ENCODE measurements around the gene DDI2. TPM values are rescaled to one million over a fixed set of nuclear protein-coding genes. Genes with fewer than 3 reads are reported as not detected.

Gene DDI2
- total RNA-seq, 2 donors from 2014 or later, result 18.8 to 30.1 TPM

- no peaks in the 10 kb centered on the region for H3K27me3 ChIP-seq
- H3K27ac ChIP-seq, result no peak overlapping the region
- TF ChIP-seq POLR2A (IDR thresholded peaks at IDR 0.05) (no peak), CTCF (IDR thresholded peaks at IDR 0.05) (no peak)
- H3K36me3 ChIP-seq (replicated peaks in 1 of 2; ENCODE audit: insufficient read depth in 1 of 2, low read depth in 2 of 2), result peaks cover 10 to 35% of the 10 kb centered on the region in 2 donors
- 93 to 95% methylated on average over 9 of the region's 9 CpGs for WGBS, 2 donors
- no peak overlapping the region for H3K4me3 ChIP-seq
- no peaks in the 10 kb centered on the region for H3K9me3 ChIP-seq
- intact Hi-C loops (cut with DNase I), result no loop called here
- ATAC-seq, result no peak
- no peak for DNase-seq
- H3K4me1 ChIP-seq, result no peaks in the 10 kb centered on the region
Observed at GRCh38 chr1:15633756-15634420, 16.6 kb downstream of the DDI2 start.

GRCh38 chr1:15636436-15636835, 19.2 kb downstream of the DDI2 start:
- H3K4me1 ChIP-seq, result no peaks in the 10 kb centered on the region
- no peaks in the 10 kb centered on the region for H3K9me3 ChIP-seq
- 97 to 100% methylated on average over 4 of the region's 4 CpGs for WGBS, 2 donors
- intact Hi-C loops (cut with DNase I), result no loop called here
- ATAC-seq (no peak), DNase-seq (no peak)
- no peaks in the 10 kb centered on the region for H3K27me3 ChIP-seq
- TF ChIP-seq POLR2A (IDR thresholded peaks at IDR 0.05), result no peak
- TF ChIP-seq CTCF (IDR thresholded peaks at IDR 0.05), result no peak
- H3K27ac ChIP-seq, result no peak overlapping the region
- no peak overlapping the region for H3K4me3 ChIP-seq
- peaks cover 10 to 33% of the 10 kb centered on the region in 2 donors for H3K36me3 ChIP-seq (replicated peaks in 1 of 2; ENCODE audit: insufficient read depth in 1 of 2, low read depth in 2 of 2)

GRCh38 chr1:15637826-15638225, 20.6 kb downstream of the DDI2 start:
- Histone ChIP-seq H3K27me3 (no peaks in the 10 kb centered on the region), H3K4me3 (no peak overlapping the region), H3K9me3 (no peaks in the 10 kb centered on the region), H3K36me3 (replicated peaks in 1 of 2; ENCODE audit: insufficient read depth in 1 of 2, low read depth in 2 of 2) (peaks cover 10 to 27% of the 10 kb centered on the region in 2 donors), H3K4me1 (no peaks in the 10 kb centered on the region), H3K27ac (no peak overlapping the region)
- WGBS, 2 donors, result 86 to 92% methylated on average over 4 of the region's 4 CpGs
- DNase-seq, result no peak
- TF ChIP-seq CTCF (IDR thresholded peaks at IDR 0.05) (no peak), POLR2A (IDR thresholded peaks at IDR 0.05) (no peak)
- intact Hi-C loops (cut with DNase I), result no loop called here
- ATAC-seq, result no peak

GRCh38 chr1:15639262-15639661, 22.0 kb downstream of the DDI2 start:
- Histone ChIP-seq H3K27ac (no peak overlapping the region), H3K36me3 (replicated peaks in 1 of 2; ENCODE audit: insufficient read depth in 1 of 2, low read depth in 2 of 2) (peaks cover 1 to 20% of the 10 kb centered on the region in 2 donors), H3K9me3 (no peaks in the 10 kb centered on the region), H3K4me1 (no peaks in the 10 kb centered on the region), H3K4me3 (no peak overlapping the region), H3K27me3 (no peaks in the 10 kb centered on the region)
- DNase-seq (no peak), ATAC-seq (no peak)
- intact Hi-C loops (cut with DNase I), result no loop called here
- TF ChIP-seq POLR2A (IDR thresholded peaks at IDR 0.05) (no peak), CTCF (IDR thresholded peaks at IDR 0.05) (no peak)

- 94 to 95% methylated on average over 4 of the region's 4 CpGs for WGBS, 2 donors
- Histone ChIP-seq H3K36me3 (replicated peaks in 1 of 2; ENCODE audit: insufficient read depth in 1 of 2, low read depth in 2 of 2) (peaks cover 0 to 17% of the 10 kb centered on the region in 2 donors), H3K4me1 (no peaks in the 10 kb centered on the region), H3K9me3 (no peaks in the 10 kb centered on the region), H3K27me3 (no peaks in the 10 kb centered on the region), H3K27ac (no peak overlapping the region), H3K4me3 (no peak overlapping the region)
- TF ChIP-seq POLR2A (IDR thresholded peaks at IDR 0.05), result no peak
- no peak for TF ChIP-seq CTCF (IDR thresholded peaks at IDR 0.05)
- DNase-seq (no peak), ATAC-seq (no peak)
- intact Hi-C loops (cut with DNase I), result no loop called here
Observed at GRCh38 chr1:15639931-15640330, 22.7 kb downstream of the DDI2 start.

Measured in body of pancreas (tissue), 4 donors.